Stimulated activated CD8-positive, alpha-beta memory T cell treated with anti-CD3 and anti-CD28 coated beads, Interleukin-12 subunit alpha, Interleukin-12 subunit beta, amount 100 ng/mL, for 24 hours (primary cell): Measurements from ENCODE around the gene PRDM1.
"Not testable (repeated sequence)": the region's sequence is repeated elsewhere in the genome, so short reads cannot be mapped to it uniquely, and the experiment has no call there.

Experiments used
- DNase-seq: peaks from one replicate; pipeline ENCODE4 v3.0.0-alpha.2; 2020; ENCODE audit errors: extremely low read depth

PRDM1 gene

GRCh38 chr6:106136845-106137244 lies 50.7 kb downstream of the PRDM1 start:
- no peak for DNase-seq

- no peak for DNase-seq
These were observed 52.0 kb downstream of the PRDM1 start for GRCh38 chr6:106138151-106138550.

- no peak for DNase-seq
These were observed 55.5 kb downstream of the PRDM1 start for GRCh38 chr6:106141441-106142237.

GRCh38 chr6:106142876-106143431 lies 56.8 kb downstream of the PRDM1 start:
- DNase-seq = no peak

GRCh38 chr6:106143665-106144064 lies 57.5 kb downstream of the PRDM1 start:
- DNase-seq = no peak

GRCh38 chr6:106145144-106145543 lies 59.0 kb downstream of the PRDM1 start:
- DNase-seq = no peak

- no peak for DNase-seq
These were observed 59.6 kb downstream of the PRDM1 start for GRCh38 chr6:106145741-106146227.

GRCh38 chr6:106146852-106147351 lies 60.8 kb downstream of the PRDM1 start:
- no peak for DNase-seq

GRCh38 chr6:106147476-106147875 lies 61.3 kb downstream of the PRDM1 start:
- no peak for DNase-seq

- no peak for DNase-seq
These were observed 63.4 kb downstream of the PRDM1 start for GRCh38 chr6:106149472-106150069.

GRCh38 chr6:106152476-106152875 lies 66.3 kb downstream of the PRDM1 start:
- DNase-seq = not testable (repeated sequence)

GRCh38 chr6:106152952-106153351 lies 66.8 kb downstream of the PRDM1 start:
- no peak for DNase-seq

GRCh38 chr6:106154326-106154725 lies 68.2 kb downstream of the PRDM1 start:
- DNase-seq = no peak

- no peak for DNase-seq
These were observed 69.2 kb downstream of the PRDM1 start for GRCh38 chr6:106155219-106155830.

- DNase-seq = no peak
These were observed 70.3 kb downstream of the PRDM1 start for GRCh38 chr6:106156413-106156812.

- no peak for DNase-seq
These were observed 70.7 kb downstream of the PRDM1 start for GRCh38 chr6:106156863-106157262.

- no peak for DNase-seq
These were observed 72.7 kb downstream of the PRDM1 start for GRCh38 chr6:106158816-106159215.
